PFSK-1 (cell line): ENCODE results near the gene IQGAP1.

Source experiments
- FOXP2 ChIP-seq: optimal IDR thresholded peaks from 2 replicates; pipeline ENCODE3; 2011; ENCODE audit warnings: borderline replicate concordance, control low read depth, inconsistent platforms; ENCODE audit not compliant: insufficient read depth; ENCODE audit errors: extremely low read length, extremely low read depth
- POLR2AphosphoS5 ChIP-seq: IDR thresholded peaks from 2 replicates; pipeline ENCODE4 v1.6.1; 2012; ENCODE audit warnings: low read depth, mild to moderate bottlenecking, control low read depth, low read length, moderate library complexity
- REST ChIP-seq, 2 experiments: IDR thresholded peaks; 2 replicates each; pipeline versions ENCODE4 v1.6.1 to v1.8.0; 2011 to 2012; ENCODE audit warnings: low read depth in 2 of 2, low read length in 2 of 2, control low read depth in 1 of 2, inconsistent platforms in 1 of 2, mild to moderate bottlenecking in 1 of 2, moderate library complexity in 1 of 2; ENCODE audit not compliant: insufficient read depth in 1 of 2
- SIN3A ChIP-seq: IDR thresholded peaks from 2 replicates; pipeline ENCODE4 v1.6.1; 2012; ENCODE audit warnings: mild to moderate bottlenecking, low read length, moderate library complexity, borderline replicate concordance; ENCODE audit not compliant: insufficient read depth
- TAF1 ChIP-seq: IDR thresholded peaks from 2 replicates; pipeline ENCODE4 v1.6.1; 2012; ENCODE audit warnings: low read length, control low read depth, borderline replicate concordance; ENCODE audit not compliant: insufficient read depth

Gene IQGAP1

DNA sequence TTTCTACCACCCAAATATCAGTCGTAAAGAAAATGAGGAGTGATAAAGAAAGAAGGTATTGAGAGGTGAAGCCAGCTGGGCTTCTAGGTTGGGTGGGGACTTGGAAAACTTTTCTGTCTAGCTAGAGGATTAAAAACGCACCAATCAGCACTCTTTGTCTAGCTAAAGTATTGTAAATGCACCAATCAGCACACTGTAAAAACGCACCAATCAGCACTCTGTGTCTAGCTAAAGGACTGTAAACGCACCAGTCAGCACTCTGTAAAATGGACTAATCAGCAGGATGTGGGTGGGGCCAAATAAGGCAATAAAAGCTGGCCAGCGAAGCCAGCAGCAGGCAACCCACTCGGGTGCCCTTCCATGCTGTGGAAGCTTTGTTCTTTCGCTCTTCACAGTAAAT lies 13.0 kb upstream of the IQGAP1 start:
- TF ChIP-seq FOXP2 (no peak), TAF1 (no peak), REST (IDR thresholded peaks at IDR 0.05; ENCODE audit: insufficient read depth in 1 of 2, low read depth in 2 of 2, low read length in 2 of 2) (no peak), SIN3A (no peak), POLR2AphosphoS5 (no peak)

GRCh38 chr15:90376789-90377188 lies 11.3 kb upstream of the IQGAP1 start:
- no peak for TF ChIP-seq SIN3A
- TF ChIP-seq POLR2AphosphoS5 = no peak
- TF ChIP-seq REST (IDR thresholded peaks at IDR 0.05; ENCODE audit: insufficient read depth in 1 of 2, low read depth in 2 of 2, low read length in 2 of 2) = no peak
- no peak for TF ChIP-seq FOXP2
- no peak for TF ChIP-seq TAF1

- no peak for TF ChIP-seq FOXP2
- TF ChIP-seq SIN3A = no peak
- no peak for TF ChIP-seq POLR2AphosphoS5
- TF ChIP-seq REST (IDR thresholded peaks at IDR 0.05; ENCODE audit: insufficient read depth in 1 of 2, low read depth in 2 of 2, low read length in 2 of 2) = no peak
- TF ChIP-seq TAF1 = no peak
Measured at GRCh38 chr15:90379263-90379662, 8.8 kb upstream of the IQGAP1 start.

GRCh38 chr15:90381515-90381914 lies 6.5 kb upstream of the IQGAP1 start:
- TF ChIP-seq REST (IDR thresholded peaks at IDR 0.05; ENCODE audit: insufficient read depth in 1 of 2, low read depth in 2 of 2, low read length in 2 of 2) (no peak), POLR2AphosphoS5 (no peak), SIN3A (no peak), FOXP2 (no peak), TAF1 (no peak)

- TF ChIP-seq POLR2AphosphoS5 (no peak), FOXP2 (no peak)
Measured at GRCh38 chr15:90382320-90382719, 5.7 kb upstream of the IQGAP1 start.
